H1 (cell line): Measurements from ENCODE around the gene LYPD6B. TPM values are rescaled to one million over a fixed set of nuclear protein-coding genes. Genes with fewer than 3 reads are reported as not detected.

Experiments
- CTCF ChIA-PET: fragments of 300-600 bp; sonication (Branson Sonifier 250); formaldehyde crosslinking; loops from one replicate; lab custom pipeline; 2021; ENCODE audit not compliant: partially characterized antibody; lab: Charles Lee
- POLR2A ChIA-PET: fragments of 300-600 bp; sonication (Branson Sonifier 250); formaldehyde crosslinking; loops from one replicate; lab custom pipeline; 2021; ENCODE audit warnings: inconsistent platforms; ENCODE audit not compliant: partially characterized antibody; lab: Charles Lee
- DNase-seq, 2 experiments: peaks; one replicate each; pipeline versions ENCODE4 v3.0.0 to v3.0.0-alpha.2; 2010 to 2022; ENCODE audit warnings: low spot score in 2 of 2, low read depth in 1 of 2, mixed read lengths in 1 of 2
- FAIRE-seq: peaks from 2 replicates; lab custom pipeline; 2011; peaks lifted over from hg19 to GRCh38; lab: Jason Lieb, UNC
- H2AFZ ChIP-seq: 2 replicates; pipeline ENCODE4 v1.8.1; 2012; ENCODE audit warnings: low read length, inconsistent platforms
- H2AK5ac ChIP-seq: 2 replicates; pipeline ENCODE4 v1.6.1; 2013; ENCODE audit warnings: low read depth, low read length
- H2BK120ac ChIP-seq: replicated peaks from 2 replicates; pipeline ENCODE3; 2013; ENCODE audit warnings: low read depth, low read length, inconsistent platforms
- H2BK12ac ChIP-seq: 2 replicates; pipeline ENCODE4 v1.6.1; 2013; ENCODE audit warnings: low read depth, low read length
- H2BK15ac ChIP-seq: 2 replicates; pipeline ENCODE4 v1.6.1; 2013; ENCODE audit warnings: low read length
- H2BK20ac ChIP-seq: 2 replicates; pipeline ENCODE4 v1.6.1; 2013; ENCODE audit warnings: low read length
- H2BK5ac ChIP-seq: 2 replicates; pipeline ENCODE4 v1.6.1; 2013; ENCODE audit warnings: low read depth, low read length
- H3K14ac ChIP-seq: 2 replicates; pipeline ENCODE4 v1.6.1; 2013; ENCODE audit warnings: inconsistent platforms; ENCODE audit not compliant: insufficient read length
- H3K18ac ChIP-seq: 2 replicates; pipeline ENCODE4 v1.6.1; 2013; ENCODE audit warnings: low read length; ENCODE audit errors: extremely low read depth
- H3K23ac ChIP-seq: 2 replicates; pipeline ENCODE4 v1.6.1; 2013; ENCODE audit warnings: inconsistent platforms; ENCODE audit not compliant: insufficient read length
- H3K23me2 ChIP-seq: 2 replicates; pipeline ENCODE4 v1.6.1; 2013; ENCODE audit warnings: low read depth, low read length
- H3K27ac ChIP-seq: 2 replicates; pipeline ENCODE4 v1.6.1; 2011; ENCODE audit warnings: low read depth, low read length, inconsistent platforms
- H3K27me3 ChIP-seq, 4 experiments: replicated peaks in 1 of 4; 1 replicate in 1 of 4; 2 replicates in 3 of 4; pipeline versions ENCODE4 v1.6.1 to v1.8.1; 2011 to 2013; ENCODE audit warnings: low read length in 3 of 4, mild to moderate bottlenecking in 3 of 4, inconsistent platforms in 2 of 4, mixed read lengths in 2 of 4, moderate library complexity in 1 of 4; ENCODE audit not compliant: control insufficient read depth in 3 of 4, insufficient read depth in 3 of 4; ENCODE audit errors: extremely low read depth in 1 of 4
- H3K36me3 ChIP-seq, 4 experiments: 2 replicates each; pipeline versions ENCODE4 v1.6.1 to v1.8.1; 2011 to 2013; ENCODE audit warnings: mild to moderate bottlenecking in 4 of 4, low read length in 3 of 4, moderate library complexity in 2 of 4, control low read depth in 1 of 4, inconsistent platforms in 1 of 4; ENCODE audit not compliant: insufficient read depth in 4 of 4, control insufficient read depth in 2 of 4
- H3K4ac ChIP-seq: replicated peaks from 2 replicates; pipeline ENCODE3; 2013; ENCODE audit warnings: low read length, low read depth, mixed read lengths, inconsistent platforms; ENCODE audit not compliant: insufficient read length
- H3K4me1 ChIP-seq, 4 experiments: replicated peaks in 1 of 4; 1 replicate in 1 of 4; 2 replicates in 3 of 4; pipeline versions ENCODE4 v1.6.1 to v1.8.1; 2011 to 2013; ENCODE audit warnings: low read length in 3 of 4, inconsistent platforms in 2 of 4, mixed read lengths in 1 of 4; ENCODE audit not compliant: insufficient read depth in 4 of 4, control insufficient read depth in 3 of 4
- H3K4me2 ChIP-seq, 2 experiments: 2 replicates each; pipeline versions ENCODE4 v1.6.1 to v1.8.1; 2011 to 2013; ENCODE audit warnings: low read depth in 2 of 2, low read length in 2 of 2, control low read depth in 1 of 2, inconsistent platforms in 1 of 2, mild to moderate bottlenecking in 1 of 2; ENCODE audit not compliant: insufficient read depth in 1 of 2
- H3K4me3 ChIP-seq, 4 experiments: fragments of 200-600, 300-600 bp in 1 of 4; sonication (generic), shearing (Covaris generic), sonication (Bioruptor Twin) in 1 of 4; 2 replicates each; pipeline versions ENCODE4 v1.5.1 to v1.8.1; 2011 to 2016; ENCODE audit warnings: low read length in 4 of 4, low read depth in 3 of 4, control low read depth in 2 of 4, inconsistent platforms in 2 of 4, mild to moderate bottlenecking in 2 of 4, mixed read lengths in 1 of 4, moderate library complexity in 1 of 4; ENCODE audit not compliant: insufficient read depth in 2 of 4; ENCODE audit errors: extremely low read depth in 1 of 4
- H3K56ac ChIP-seq: replicated peaks from 2 replicates; pipeline ENCODE3; 2013; ENCODE audit warnings: low read depth, mild to moderate bottlenecking, mixed read lengths, low read length, inconsistent platforms; ENCODE audit not compliant: insufficient read length
- H3K79me1 ChIP-seq: 2 replicates; pipeline ENCODE4 v1.6.1; 2013; ENCODE audit warnings: low read depth, low read length, control low read depth
- H3K79me2 ChIP-seq, 2 experiments: 2 replicates each; pipeline versions ENCODE4 v1.6.1 to v1.8.1; 2012 to 2013; ENCODE audit warnings: low read length in 2 of 2, mild to moderate bottlenecking in 2 of 2, inconsistent platforms in 1 of 2; ENCODE audit not compliant: insufficient read depth in 2 of 2, control insufficient read depth in 1 of 2
- H3K9ac ChIP-seq, 4 experiments: replicated peaks in 1 of 4; 1 replicate in 1 of 4; 2 replicates in 3 of 4; pipeline versions ENCODE4 v1.6.1 to v1.8.1; 2011 to 2013; ENCODE audit warnings: low read depth in 3 of 4, low read length in 3 of 4, control low read depth in 2 of 4, mild to moderate bottlenecking in 2 of 4, moderate library complexity in 2 of 4, inconsistent platforms in 1 of 4; ENCODE audit errors: extremely low read depth in 1 of 4
- H3K9me3 ChIP-seq, 2 experiments: 2 replicates each; pipeline versions ENCODE4 v1.6.1 to v1.8.1; 2012 to 2013; ENCODE audit warnings: mild to moderate bottlenecking in 2 of 2, moderate library complexity in 2 of 2, control low read depth in 1 of 2, inconsistent platforms in 1 of 2, low read depth in 1 of 2, low read length in 1 of 2, mixed read lengths in 1 of 2; ENCODE audit not compliant: insufficient read depth in 2 of 2
- H4K20me1 ChIP-seq, 2 experiments: replicated peaks in 1 of 2; 2 replicates each; pipeline versions ENCODE3 to v1.8.1; 2011 to 2013; ENCODE audit warnings: inconsistent platforms in 2 of 2, low read length in 2 of 2, mild to moderate bottlenecking in 1 of 2; ENCODE audit not compliant: insufficient read depth in 2 of 2, control insufficient read depth in 1 of 2
- H4K5ac ChIP-seq: 2 replicates; pipeline ENCODE4 v1.6.1; 2013; ENCODE audit warnings: low read length, low read depth, mixed read lengths, inconsistent platforms; ENCODE audit not compliant: insufficient read length
- H4K8ac ChIP-seq: 2 replicates; pipeline ENCODE4 v1.8.0; 2013; ENCODE audit warnings: mild to moderate bottlenecking, moderate library complexity, low read length, inconsistent platforms; ENCODE audit not compliant: insufficient read depth; ENCODE audit errors: extremely low read depth
- H4K91ac ChIP-seq: replicated peaks from 2 replicates; pipeline ENCODE3; 2013; ENCODE audit warnings: low read length, mixed read lengths, inconsistent platforms; ENCODE audit not compliant: insufficient read length
- EGR1 ChIP-seq: IDR thresholded peaks from 2 replicates; pipeline ENCODE4 v1.6.1; 2011; ENCODE audit warnings: low read depth, low read length, borderline replicate concordance
- MAFK ChIP-seq: IDR thresholded peaks from 2 replicates; pipeline ENCODE4 v1.6.1; 2012; ENCODE audit warnings: low read depth, mild to moderate bottlenecking, improper control_type of control experiment, low read length
- NRF1 ChIP-seq: IDR thresholded peaks from 2 replicates; pipeline ENCODE4 v1.6.1; 2011; ENCODE audit warnings: mild to moderate bottlenecking, low read depth, low read length, improper control_type of control experiment
- POLR2A ChIP-seq, 2 experiments: IDR thresholded peaks; 1 replicate in 1 of 2; 2 replicates in 1 of 2; pipeline ENCODE4 v1.6.1; 2011; ENCODE audit warnings: low read depth in 2 of 2, low read length in 2 of 2, mild to moderate bottlenecking in 2 of 2; ENCODE audit errors: control extremely low read depth in 1 of 2
- SIX5 ChIP-seq: IDR thresholded peaks from 2 replicates; pipeline ENCODE4 v1.6.1; 2011; ENCODE audit warnings: mild to moderate bottlenecking, low read depth, low read length
- TEAD4 ChIP-seq: IDR thresholded peaks from 2 replicates; pipeline ENCODE4 v1.6.1; 2012; ENCODE audit warnings: low read depth, low read length, inconsistent platforms, mixed read lengths
- WGBS, 2 experiments: shearing (Covaris generic) in 1 of 2; methylation state at CpG; one replicate each; pipeline versions ENCODE4 v1.1.6 to v1.1.7; 2013 to 2015; ENCODE audit warnings: low lambda C conversion rate in 2 of 2, mixed read lengths in 2 of 2, inconsistent platforms in 1 of 2, low coverage in 1 of 2, missing lambda C conversion rate in 1 of 2; ENCODE audit not compliant: insufficient replicate concordance in 2 of 2, insufficient coverage in 1 of 2, insufficient read length in 1 of 2; ENCODE audit errors: extremely low coverage in 1 of 2, missing lambda C conversion rate in 1 of 2; 5-methylcytosine and 5-hydroxymethylcytosine counted together
- polyA plus RNA-seq, 7 experiments: library from polyadenylated mRNA; depleted of rRNA in 3 of 7; stranded (reverse) in 5 of 7; unstranded in 2 of 7; fragments of >200 nt in 5 of 7; fragments of 200-250 nt in 2 of 7; gene quantifications; 1 replicate in 5 of 7; 2 replicates in 1 of 7; 4 replicates in 1 of 7; pipeline versions ENCODE4 v1.2.1 to v1.2.3, GENCODE V29; 2011 to 2013; ENCODE audit warnings: missing spikeins in 2 of 7, mixed read lengths in 2 of 7
- total RNA-seq: library from RNA; stranded (reverse); fragmentation: NEBNext Ultra II Directional; extraction: Animal tissue kit (Norgen Biotek cat#: 25700); gene quantifications from 2 replicates; pipeline ENCODE4 v1.2.1, GENCODE V29; 2021

Gene LYPD6B
- total and polyA plus RNA-seq, 2 of the 8 experiments (the other 6 are each of a cell fraction or from before 2014, with no cell fraction given): 2.2 to 3.5 TPM

DNA sequence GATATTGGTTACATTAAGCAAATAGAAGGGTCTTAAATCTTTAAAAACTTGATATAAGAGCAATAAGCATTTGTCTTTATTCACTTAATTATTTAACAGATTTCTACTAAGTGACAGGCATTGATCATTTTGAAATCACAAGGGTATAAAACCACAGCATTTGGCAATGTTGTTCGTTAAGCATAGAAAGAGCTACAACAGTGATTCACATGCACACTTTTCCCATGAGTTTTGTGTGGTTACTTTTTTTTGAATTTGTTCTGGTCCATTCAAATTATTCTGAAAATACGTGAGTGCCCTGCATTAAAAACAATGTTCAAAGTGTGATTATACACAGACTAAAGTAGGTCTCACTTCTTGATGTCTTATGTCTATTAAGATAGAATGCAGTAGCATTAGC lies 52.2 kb downstream of the LYPD6B start:
- no peak overlapping the region for H4K91ac ChIP-seq
- no peak for DNase-seq
- H2BK20ac ChIP-seq: no peak overlapping the region
- no peak overlapping the region for H3K4me2 ChIP-seq
- H3K79me1 ChIP-seq: no peaks in the 10 kb centered on the region
- no peak overlapping the region for H2BK5ac ChIP-seq
- H3K23ac ChIP-seq: no peak overlapping the region
- no peak for TF ChIP-seq MAFK
- no peak for TF ChIP-seq NRF1
- no peak for TF ChIP-seq SIX5
- no peak for TF ChIP-seq TEAD4
- TF ChIP-seq POLR2A (IDR thresholded peaks at IDR 0.05; ENCODE audit: control extremely low read depth in 1 of 2, low read depth in 2 of 2, low read length in 2 of 2): no peak
- TF ChIP-seq EGR1: no peak
- no peak overlapping the region for H3K56ac ChIP-seq
- no peaks in the 10 kb centered on the region for H3K9me3 ChIP-seq
- no peak overlapping the region for H3K27ac ChIP-seq
- H4K20me1 ChIP-seq: no peaks in the 10 kb centered on the region
- H2BK12ac ChIP-seq: no peak overlapping the region
- no peak overlapping the region for H4K5ac ChIP-seq
- H2AK5ac ChIP-seq: no peak overlapping the region
- H3K4me3 ChIP-seq: no peak overlapping the region
- no peaks in the 10 kb centered on the region for H3K79me2 ChIP-seq
- no peak overlapping the region for H3K9ac ChIP-seq
- H3K14ac ChIP-seq: no peak overlapping the region
- CTCF ChIA-PET: interaction anchor here (2.1 kb wide), 1 partner anchor 13 kb away, joined by 8 read pairs; no protein-coding TSS in a partner anchor
- H3K36me3 ChIP-seq: no peaks in the 10 kb centered on the region
- no peaks in the 10 kb centered on the region; the same call in none of the 2 replicates for H3K23me2 ChIP-seq
- H3K18ac ChIP-seq: no peak overlapping the region
- no peaks in the 10 kb centered on the region for H3K4me1 ChIP-seq
- H2BK120ac ChIP-seq: no peak overlapping the region
- H2AFZ ChIP-seq: no peak overlapping the region
- no peak overlapping the region for H4K8ac ChIP-seq
- no peak overlapping the region for H3K4ac ChIP-seq
- POLR2A ChIA-PET: no interaction called here
- 89% methylated on average over 2 of the region's 2 CpGs; no CpG with 5 or more reads in 1 of the 2 experiments for WGBS, 2 experiments
- no peak overlapping the region for H2BK15ac ChIP-seq
- no peaks in the 10 kb centered on the region for H3K27me3 ChIP-seq
- FAIRE-seq: no peak
